WTC11 (cell line): Measurements from ENCODE around the gene RHOBTB1.

Experiments
- ATF2 ChIP-seq: sonication (generic); formaldehyde crosslinking; IDR thresholded peaks from 2 replicates; pipeline ENCODE4 v1.8.1; 2022; ENCODE audit warnings: low read depth, missing genetic modification reagents, borderline replicate concordance
- GABPB1 ChIP-seq: sonication (generic); formaldehyde crosslinking; IDR thresholded peaks from 2 replicates; pipeline ENCODE4 v1.8.1; 2023; ENCODE audit warnings: mild to moderate bottlenecking, missing genetic modification reagents
- GTF2I ChIP-seq: fragments of 250-450 bp; sonication (Bioruptor Pico); conservative IDR thresholded peaks from 2 replicates; pipeline ENCODE4 v1.4.0; 2021; ENCODE audit warnings: mild to moderate bottlenecking
- NFATC4 ChIP-seq: fragments of 250-450 bp; sonication (Bioruptor Pico); IDR thresholded peaks from 2 replicates; pipeline ENCODE4 v1.9.0; 2021; ENCODE audit warnings: mild to moderate bottlenecking
- ZBTB43 ChIP-seq: sonication (generic); formaldehyde crosslinking; IDR thresholded peaks from 2 replicates; pipeline ENCODE4 v1.8.1; 2023; ENCODE audit warnings: mild to moderate bottlenecking, missing genetic modification reagents
- ZNF423 ChIP-seq: fragments of 250-450 bp; sonication (Bioruptor Pico); IDR thresholded peaks from 2 replicates; pipeline ENCODE4 v2.1.2; 2022; ENCODE audit warnings: mild to moderate bottlenecking, moderate library complexity
- TF ChIP-seq, protein P1 (sequence below): fragments of 200-600 bp; IDR thresholded peaks from 2 replicates; pipeline ENCODE4 v1.8.0; 2022; ENCODE audit warnings: antibody characterized with exemption
- TF ChIP-seq, protein P2 (sequence below): sonication (generic); formaldehyde crosslinking; conservative IDR thresholded peaks from 2 replicates; pipeline ENCODE4 v1.8.1; 2022; ENCODE audit warnings: mild to moderate bottlenecking, missing genetic modification reagents

DNA sequence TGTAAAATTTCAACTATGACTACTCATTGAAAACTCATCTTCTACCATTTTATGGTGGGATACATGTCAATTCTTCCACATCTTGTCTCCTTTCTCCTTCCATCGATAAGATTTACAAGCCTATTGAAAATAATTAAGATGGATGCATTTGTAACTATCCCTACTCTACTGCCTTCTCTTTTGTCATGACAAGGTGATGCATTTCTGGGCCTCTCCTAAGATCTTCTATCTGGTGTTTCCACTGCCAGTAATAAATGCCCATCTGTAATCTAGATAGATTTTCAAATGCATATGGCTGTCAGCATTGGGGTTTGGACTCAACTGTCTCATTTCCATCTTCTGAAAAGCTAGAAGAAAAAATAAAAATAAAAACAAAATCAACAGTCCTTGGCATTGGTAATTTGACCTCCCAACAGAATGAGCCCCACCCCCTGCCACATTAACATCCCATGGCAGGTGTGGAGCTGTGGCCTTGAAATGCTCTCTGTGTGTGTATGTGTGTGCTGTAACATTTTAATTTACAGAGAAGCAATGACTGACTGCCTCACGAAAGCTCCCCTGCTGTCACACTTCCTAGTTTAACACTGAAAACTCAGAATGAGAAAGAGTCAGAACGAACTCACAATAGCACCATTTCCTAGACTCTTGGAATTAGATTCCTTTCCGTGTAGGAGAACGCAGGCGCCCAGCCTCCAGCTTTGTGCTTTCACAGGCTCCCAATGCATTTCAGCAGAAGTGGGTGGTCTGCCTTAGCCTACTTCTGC lies 74.2 kb downstream of the RHOBTB1 start:
- TF ChIP-seq, protein P1, sequence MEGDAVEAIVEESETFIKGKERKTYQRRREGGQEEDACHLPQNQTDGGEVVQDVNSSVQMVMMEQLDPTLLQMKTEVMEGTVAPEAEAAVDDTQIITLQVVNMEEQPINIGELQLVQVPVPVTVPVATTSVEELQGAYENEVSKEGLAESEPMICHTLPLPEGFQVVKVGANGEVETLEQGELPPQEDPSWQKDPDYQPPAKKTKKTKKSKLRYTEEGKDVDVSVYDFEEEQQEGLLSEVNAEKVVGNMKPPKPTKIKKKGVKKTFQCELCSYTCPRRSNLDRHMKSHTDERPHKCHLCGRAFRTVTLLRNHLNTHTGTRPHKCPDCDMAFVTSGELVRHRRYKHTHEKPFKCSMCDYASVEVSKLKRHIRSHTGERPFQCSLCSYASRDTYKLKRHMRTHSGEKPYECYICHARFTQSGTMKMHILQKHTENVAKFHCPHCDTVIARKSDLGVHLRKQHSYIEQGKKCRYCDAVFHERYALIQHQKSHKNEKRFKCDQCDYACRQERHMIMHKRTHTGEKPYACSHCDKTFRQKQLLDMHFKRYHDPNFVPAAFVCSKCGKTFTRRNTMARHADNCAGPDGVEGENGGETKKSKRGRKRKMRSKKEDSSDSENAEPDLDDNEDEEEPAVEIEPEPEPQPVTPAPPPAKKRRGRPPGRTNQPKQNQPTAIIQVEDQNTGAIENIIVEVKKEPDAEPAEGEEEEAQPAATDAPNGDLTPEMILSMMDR: no peak
- TF ChIP-seq GABPB1 (CRISPR knock-in tag) (no peak), NFATC4 (no peak), ZBTB43 (no peak), ZNF423 (CRISPR knock-in tag) (no peak), GTF2I (CRISPR knock-in tag) (no peak), ATF2 (CRISPR knock-in tag) (no peak)
- TF ChIP-seq, protein P2, sequence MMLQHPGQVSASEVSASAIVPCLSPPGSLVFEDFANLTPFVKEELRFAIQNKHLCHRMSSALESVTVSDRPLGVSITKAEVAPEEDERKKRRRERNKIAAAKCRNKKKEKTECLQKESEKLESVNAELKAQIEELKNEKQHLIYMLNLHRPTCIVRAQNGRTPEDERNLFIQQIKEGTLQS (CRISPR knock-in tag): no peak
